ENCODE results near the gene PPIL6.

DNA sequence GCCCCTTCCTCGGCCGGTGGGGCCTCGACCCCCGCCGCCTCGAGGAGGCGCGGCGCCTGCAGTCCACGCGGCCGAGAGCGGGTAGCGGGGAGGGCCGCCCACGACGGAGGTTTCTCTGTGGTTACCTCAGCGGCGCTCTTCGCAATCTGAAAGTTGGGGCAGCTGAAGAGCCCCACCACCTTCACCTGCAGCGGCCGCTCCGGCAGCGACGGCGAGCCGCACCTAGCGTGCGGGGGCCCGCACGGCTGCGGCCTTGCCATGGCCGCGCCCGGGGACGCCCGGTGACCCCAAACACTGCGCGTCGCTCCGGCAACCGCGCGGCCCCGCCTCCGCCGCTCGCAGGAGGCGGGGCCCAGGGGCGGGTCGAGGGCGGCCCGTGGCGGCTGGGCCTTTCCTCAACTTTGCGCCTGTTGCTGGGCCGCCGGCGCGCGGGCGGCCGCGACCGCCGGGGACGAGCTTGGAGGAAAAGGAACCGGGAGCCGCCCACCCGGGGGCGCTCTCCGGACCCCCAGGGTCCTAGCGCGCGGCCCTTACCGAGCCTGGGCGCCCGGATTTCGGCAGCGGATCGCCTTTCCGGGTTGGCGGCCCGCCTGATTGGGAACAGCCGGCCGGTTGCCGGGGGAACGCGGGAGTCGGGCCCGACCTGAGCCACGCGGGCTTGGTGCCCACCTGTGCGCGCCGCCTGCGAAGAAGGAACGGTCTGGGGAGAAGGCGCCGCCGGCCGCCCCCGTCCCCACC lies at the start of gene PPIL6, which contains the start of gene SMPD2:
- TF ChIP-seq, protein P1, sequence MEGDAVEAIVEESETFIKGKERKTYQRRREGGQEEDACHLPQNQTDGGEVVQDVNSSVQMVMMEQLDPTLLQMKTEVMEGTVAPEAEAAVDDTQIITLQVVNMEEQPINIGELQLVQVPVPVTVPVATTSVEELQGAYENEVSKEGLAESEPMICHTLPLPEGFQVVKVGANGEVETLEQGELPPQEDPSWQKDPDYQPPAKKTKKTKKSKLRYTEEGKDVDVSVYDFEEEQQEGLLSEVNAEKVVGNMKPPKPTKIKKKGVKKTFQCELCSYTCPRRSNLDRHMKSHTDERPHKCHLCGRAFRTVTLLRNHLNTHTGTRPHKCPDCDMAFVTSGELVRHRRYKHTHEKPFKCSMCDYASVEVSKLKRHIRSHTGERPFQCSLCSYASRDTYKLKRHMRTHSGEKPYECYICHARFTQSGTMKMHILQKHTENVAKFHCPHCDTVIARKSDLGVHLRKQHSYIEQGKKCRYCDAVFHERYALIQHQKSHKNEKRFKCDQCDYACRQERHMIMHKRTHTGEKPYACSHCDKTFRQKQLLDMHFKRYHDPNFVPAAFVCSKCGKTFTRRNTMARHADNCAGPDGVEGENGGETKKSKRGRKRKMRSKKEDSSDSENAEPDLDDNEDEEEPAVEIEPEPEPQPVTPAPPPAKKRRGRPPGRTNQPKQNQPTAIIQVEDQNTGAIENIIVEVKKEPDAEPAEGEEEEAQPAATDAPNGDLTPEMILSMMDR (IDR thresholded peaks at IDR 0.05; ENCODE audit: low read depth, low read length, missing input control) = peak; percentile 12
- no peak for TF ChIP-seq JUND (IDR thresholded peaks at IDR 0.05)
- TF ChIP-seq RAD21 (IDR thresholded peaks at IDR 0.05) = no peak
- no peak for TF ChIP-seq RXRA (IDR thresholded peaks at IDR 0.05)
- TF ChIP-seq, protein P2, sequence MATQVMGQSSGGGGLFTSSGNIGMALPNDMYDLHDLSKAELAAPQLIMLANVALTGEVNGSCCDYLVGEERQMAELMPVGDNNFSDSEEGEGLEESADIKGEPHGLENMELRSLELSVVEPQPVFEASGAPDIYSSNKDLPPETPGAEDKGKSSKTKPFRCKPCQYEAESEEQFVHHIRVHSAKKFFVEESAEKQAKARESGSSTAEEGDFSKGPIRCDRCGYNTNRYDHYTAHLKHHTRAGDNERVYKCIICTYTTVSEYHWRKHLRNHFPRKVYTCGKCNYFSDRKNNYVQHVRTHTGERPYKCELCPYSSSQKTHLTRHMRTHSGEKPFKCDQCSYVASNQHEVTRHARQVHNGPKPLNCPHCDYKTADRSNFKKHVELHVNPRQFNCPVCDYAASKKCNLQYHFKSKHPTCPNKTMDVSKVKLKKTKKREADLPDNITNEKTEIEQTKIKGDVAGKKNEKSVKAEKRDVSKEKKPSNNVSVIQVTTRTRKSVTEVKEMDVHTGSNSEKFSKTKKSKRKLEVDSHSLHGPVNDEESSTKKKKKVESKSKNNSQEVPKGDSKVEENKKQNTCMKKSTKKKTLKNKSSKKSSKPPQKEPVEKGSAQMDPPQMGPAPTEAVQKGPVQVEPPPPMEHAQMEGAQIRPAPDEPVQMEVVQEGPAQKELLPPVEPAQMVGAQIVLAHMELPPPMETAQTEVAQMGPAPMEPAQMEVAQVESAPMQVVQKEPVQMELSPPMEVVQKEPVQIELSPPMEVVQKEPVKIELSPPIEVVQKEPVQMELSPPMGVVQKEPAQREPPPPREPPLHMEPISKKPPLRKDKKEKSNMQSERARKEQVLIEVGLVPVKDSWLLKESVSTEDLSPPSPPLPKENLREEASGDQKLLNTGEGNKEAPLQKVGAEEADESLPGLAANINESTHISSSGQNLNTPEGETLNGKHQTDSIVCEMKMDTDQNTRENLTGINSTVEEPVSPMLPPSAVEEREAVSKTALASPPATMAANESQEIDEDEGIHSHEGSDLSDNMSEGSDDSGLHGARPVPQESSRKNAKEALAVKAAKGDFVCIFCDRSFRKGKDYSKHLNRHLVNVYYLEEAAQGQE (IDR thresholded peaks at IDR 0.05) = no peak
- TF ChIP-seq TAF1 (conservative IDR thresholded peaks at IDR 0.05) = no peak
- no peak for TF ChIP-seq GABPA (IDR thresholded peaks at IDR 0.05 in 1 of 2, conservative IDR thresholded peaks at IDR 0.05 in 1 of 2)
- no peak for TF ChIP-seq HNF4A (conservative IDR thresholded peaks at IDR 0.05)
- TF ChIP-seq, protein P3, sequence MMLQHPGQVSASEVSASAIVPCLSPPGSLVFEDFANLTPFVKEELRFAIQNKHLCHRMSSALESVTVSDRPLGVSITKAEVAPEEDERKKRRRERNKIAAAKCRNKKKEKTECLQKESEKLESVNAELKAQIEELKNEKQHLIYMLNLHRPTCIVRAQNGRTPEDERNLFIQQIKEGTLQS (IDR thresholded peaks at IDR 0.05) = no peak
- no peak for TF ChIP-seq EGR1 (IDR thresholded peaks at IDR 0.05; ENCODE audit: low read depth in 2 of 2)
- TF ChIP-seq, protein P4, sequence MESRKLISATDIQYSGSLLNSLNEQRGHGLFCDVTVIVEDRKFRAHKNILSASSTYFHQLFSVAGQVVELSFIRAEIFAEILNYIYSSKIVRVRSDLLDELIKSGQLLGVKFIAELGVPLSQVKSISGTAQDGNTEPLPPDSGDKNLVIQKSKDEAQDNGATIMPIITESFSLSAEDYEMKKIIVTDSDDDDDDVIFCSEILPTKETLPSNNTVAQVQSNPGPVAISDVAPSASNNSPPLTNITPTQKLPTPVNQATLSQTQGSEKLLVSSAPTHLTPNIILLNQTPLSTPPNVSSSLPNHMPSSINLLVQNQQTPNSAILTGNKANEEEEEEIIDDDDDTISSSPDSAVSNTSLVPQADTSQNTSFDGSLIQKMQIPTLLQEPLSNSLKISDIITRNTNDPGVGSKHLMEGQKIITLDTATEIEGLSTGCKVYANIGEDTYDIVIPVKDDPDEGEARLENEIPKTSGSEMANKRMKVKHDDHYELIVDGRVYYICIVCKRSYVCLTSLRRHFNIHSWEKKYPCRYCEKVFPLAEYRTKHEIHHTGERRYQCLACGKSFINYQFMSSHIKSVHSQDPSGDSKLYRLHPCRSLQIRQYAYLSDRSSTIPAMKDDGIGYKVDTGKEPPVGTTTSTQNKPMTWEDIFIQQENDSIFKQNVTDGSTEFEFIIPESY (IDR thresholded peaks at IDR 0.05) = no peak
- TF ChIP-seq, protein P5, sequence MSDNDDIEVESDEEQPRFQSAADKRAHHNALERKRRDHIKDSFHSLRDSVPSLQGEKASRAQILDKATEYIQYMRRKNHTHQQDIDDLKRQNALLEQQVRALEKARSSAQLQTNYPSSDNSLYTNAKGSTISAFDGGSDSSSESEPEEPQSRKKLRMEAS (IDR thresholded peaks at IDR 0.05) = no peak
- peak; percentile 25 for TF ChIP-seq SP1 (IDR thresholded peaks at IDR 0.05)
